Endodermal cell (in vitro differentiated cells): ENCODE data around the gene ZDHHC5. TPM values are rescaled to one million over a fixed set of nuclear protein-coding genes. Genes with fewer than 3 reads are reported as not detected.
"Not testable (repeated sequence)": the region's sequence is repeated elsewhere in the genome, so short reads cannot be mapped to it uniquely, and the experiment has no call there.

Source experiments
- DNase-seq: peaks from one replicate; pipeline ENCODE4 v3.0.0-alpha.2; 2017
- H3K27ac ChIP-seq: 2 replicates; pipeline ENCODE4 v1.5.1; 2013; ENCODE audit warnings: mild to moderate bottlenecking, low read depth, low read length, moderate library complexity
- H3K27me3 ChIP-seq: 2 replicates; pipeline ENCODE4 v1.6.1; 2013; ENCODE audit warnings: mild to moderate bottlenecking, low read length, moderate library complexity; ENCODE audit not compliant: insufficient read depth, control insufficient read depth, poor library complexity, severe bottlenecking
- H3K36me3 ChIP-seq: 2 replicates; pipeline ENCODE4 v1.7.0; 2013; ENCODE audit warnings: mild to moderate bottlenecking, low read length, moderate library complexity; ENCODE audit not compliant: control insufficient read depth, insufficient read depth
- H3K4me1 ChIP-seq: one replicate; pipeline ENCODE4 v1.7.0; 2013; ENCODE audit warnings: low read length; ENCODE audit not compliant: control insufficient read depth, insufficient read depth
- H3K4me3 ChIP-seq: 2 replicates; pipeline ENCODE4 v1.5.1; 2013; ENCODE audit warnings: mild to moderate bottlenecking, low read length, moderate library complexity
- H3K9ac ChIP-seq: 2 replicates; pipeline ENCODE4 v1.6.1; 2013; ENCODE audit warnings: mild to moderate bottlenecking, low read length, moderate library complexity; ENCODE audit not compliant: poor library complexity, severe bottlenecking; ENCODE audit errors: extremely low read depth
- H3K9me3 ChIP-seq: 2 replicates; pipeline ENCODE4 v1.6.1; 2013; ENCODE audit warnings: mild to moderate bottlenecking, low read length, moderate library complexity; ENCODE audit not compliant: control insufficient read depth
- H3K27ac Mint-ChIP-seq: 2 replicates; pipeline ENCODE4 v1.8.0; 2020; ENCODE audit warnings: mixed read lengths
- H3K27me3 Mint-ChIP-seq: 2 replicates; pipeline ENCODE4 v1.8.0; 2021; ENCODE audit warnings: mild to moderate bottlenecking, mixed read lengths; ENCODE audit not compliant: insufficient read depth
- H3K36me3 Mint-ChIP-seq: 2 replicates; pipeline ENCODE4 v1.8.0; 2020; ENCODE audit warnings: low read depth, mixed read lengths
- H3K4me1 Mint-ChIP-seq: 2 replicates; pipeline ENCODE4 v1.8.0; 2020; ENCODE audit warnings: mixed read lengths
- H3K4me3 Mint-ChIP-seq: 2 replicates; pipeline ENCODE4 v1.8.0; 2020; ENCODE audit warnings: mild to moderate bottlenecking, moderate library complexity, mixed read lengths
- H3K9me3 Mint-ChIP-seq: 2 replicates; pipeline ENCODE4 v1.8.0; 2020; ENCODE audit warnings: mild to moderate bottlenecking, mixed read lengths
- WGBS, 2 experiments: methylation state at CpG; one replicate each; pipeline versions ENCODE4 v1.1.5 to v1.1.7; 2013; ENCODE audit warnings: missing lambda C conversion rate in 2 of 2, mixed read lengths in 1 of 2; ENCODE audit not compliant: insufficient coverage in 1 of 2, insufficient read length in 1 of 2; 5-methylcytosine and 5-hydroxymethylcytosine counted together
- total RNA-seq, 2 donors: library from RNA; stranded (reverse); fragmentation: NEBNext Ultra II Directional in 1 of 2; extraction: Animal tissue kit (Norgen Biotek cat#: 25700) in 1 of 2; gene quantifications; 2 replicates in 1 of 2; 3 replicates in 1 of 2; pipeline ENCODE4 v1.2.1, GENCODE V29; 2021
- TF ChIP-seq, protein P1 (sequence below): fragments of 200-600 bp; sonication (generic); conservative IDR thresholded peaks from 2 replicates; pipeline ENCODE4 v1.5.0; 2021; ENCODE audit warnings: antibody characterized with exemption, mild to moderate bottlenecking

ZDHHC5 gene
- total RNA-seq, 2 donors from 2014 or later, result 70.7 to 77.1 TPM

DNA sequence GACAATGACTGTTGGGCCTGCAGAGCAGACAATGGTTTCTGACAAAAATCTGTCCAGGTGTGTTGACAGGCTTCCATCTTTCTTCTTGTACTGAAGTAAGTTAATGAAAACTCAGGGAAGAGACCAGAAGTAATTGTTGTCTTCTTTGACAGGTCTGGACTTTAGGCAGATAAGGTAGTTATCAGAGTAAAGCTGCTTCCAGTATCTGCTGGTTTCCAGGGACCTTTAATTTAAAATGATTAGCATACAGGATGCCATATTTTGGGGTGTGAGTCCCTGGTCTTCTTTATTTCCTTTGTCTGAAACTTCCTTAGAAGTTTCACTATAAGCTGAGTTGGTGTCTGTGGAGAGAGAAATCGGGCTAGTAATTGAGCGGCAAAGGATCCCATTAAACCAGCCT, 45.9 kb downstream of the ZDHHC5 start:
- TF ChIP-seq, protein P1, sequence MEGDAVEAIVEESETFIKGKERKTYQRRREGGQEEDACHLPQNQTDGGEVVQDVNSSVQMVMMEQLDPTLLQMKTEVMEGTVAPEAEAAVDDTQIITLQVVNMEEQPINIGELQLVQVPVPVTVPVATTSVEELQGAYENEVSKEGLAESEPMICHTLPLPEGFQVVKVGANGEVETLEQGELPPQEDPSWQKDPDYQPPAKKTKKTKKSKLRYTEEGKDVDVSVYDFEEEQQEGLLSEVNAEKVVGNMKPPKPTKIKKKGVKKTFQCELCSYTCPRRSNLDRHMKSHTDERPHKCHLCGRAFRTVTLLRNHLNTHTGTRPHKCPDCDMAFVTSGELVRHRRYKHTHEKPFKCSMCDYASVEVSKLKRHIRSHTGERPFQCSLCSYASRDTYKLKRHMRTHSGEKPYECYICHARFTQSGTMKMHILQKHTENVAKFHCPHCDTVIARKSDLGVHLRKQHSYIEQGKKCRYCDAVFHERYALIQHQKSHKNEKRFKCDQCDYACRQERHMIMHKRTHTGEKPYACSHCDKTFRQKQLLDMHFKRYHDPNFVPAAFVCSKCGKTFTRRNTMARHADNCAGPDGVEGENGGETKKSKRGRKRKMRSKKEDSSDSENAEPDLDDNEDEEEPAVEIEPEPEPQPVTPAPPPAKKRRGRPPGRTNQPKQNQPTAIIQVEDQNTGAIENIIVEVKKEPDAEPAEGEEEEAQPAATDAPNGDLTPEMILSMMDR, result no peak
- Histone ChIP-seq H3K4me1 (peaks cover 3% of the 10 kb centered on the region), H3K4me3 (peak overlapping the region; percentile 100), H3K27ac (no peak overlapping the region), H3K9ac (peak overlapping the region; percentile 91), H3K9me3 (peaks cover 16% of the 10 kb centered on the region), H3K36me3 (peaks cover 18% of the 10 kb centered on the region), H3K27me3 (no peaks in the 10 kb centered on the region)
- DNase-seq, result no peak
- peaks cover 24% of the 10 kb centered on the region for H3K9me3 Mint-ChIP-seq
- 100% methylated on average over 2 of the region's 2 CpGs for WGBS, 2 experiments
- H3K27ac Mint-ChIP-seq, result peak overlapping the region; percentile 99
- peak overlapping the region; percentile 98 for H3K4me3 Mint-ChIP-seq
- H3K27me3 Mint-ChIP-seq, result no peaks in the 10 kb centered on the region
- peaks cover 31% of the 10 kb centered on the region for H3K36me3 Mint-ChIP-seq
- peaks cover 16% of the 10 kb centered on the region for H3K4me1 Mint-ChIP-seq

- 96% methylated on average over 10 of the region's 34 CpGs; no CpG with 5 or more reads in 1 of the 2 experiments for WGBS, 2 experiments
- H3K27ac ChIP-seq, H3K9ac ChIP-seq, H3K27ac Mint-ChIP-seq, DNase-seq, H3K4me1 ChIP-seq, H3K4me3 Mint-ChIP-seq, H3K27me3 ChIP-seq, H3K4me3 ChIP-seq, H3K27me3 Mint-ChIP-seq: not testable (repeated sequence)
- H3K36me3 Mint-ChIP-seq, result peaks cover 42% of the 10 kb centered on the region
- H3K9me3 Mint-ChIP-seq, result peaks cover 24% of the 10 kb centered on the region
- H3K36me3 ChIP-seq, result peaks cover 33% of the 10 kb centered on the region
- H3K4me1 Mint-ChIP-seq, result peaks cover 12% of the 10 kb centered on the region
- peaks cover 16% of the 10 kb centered on the region for H3K9me3 ChIP-seq
Observed at GRCh38 chr11:57716726-57717125, 48.8 kb downstream of the ZDHHC5 start.

DNA sequence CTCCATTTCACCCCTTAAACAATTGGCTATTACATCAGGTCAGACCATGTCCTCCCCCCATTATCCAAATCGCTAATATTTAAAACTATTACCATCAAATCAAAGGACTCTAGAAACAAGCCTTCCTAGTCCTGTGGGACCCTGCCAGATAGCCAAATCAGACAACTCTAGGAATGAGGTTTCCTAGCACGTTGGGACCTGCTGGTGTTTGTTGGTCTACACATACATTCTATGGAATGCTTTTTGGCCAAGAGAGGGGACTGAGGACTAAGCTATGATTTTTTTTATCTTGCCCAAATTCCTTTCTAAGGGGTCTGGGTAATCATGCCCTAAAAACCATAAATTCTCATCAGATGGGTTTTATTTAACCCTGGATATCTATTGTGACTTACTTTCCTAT, 59.3 kb downstream of the ZDHHC5 start:
- Histone ChIP-seq H3K9me3 (no peaks in the 10 kb centered on the region), H3K9ac (no peak overlapping the region), H3K4me1 (no peaks in the 10 kb centered on the region), H3K27ac (no peak overlapping the region), H3K36me3 (peaks cover 22% of the 10 kb centered on the region), H3K27me3 (no peaks in the 10 kb centered on the region), H3K4me3 (no peak overlapping the region)
- 95% methylated on average over 2 of the region's 2 CpGs; no CpG with 5 or more reads in 1 of the 2 experiments for WGBS, 2 experiments
- no peaks in the 10 kb centered on the region for H3K27me3 Mint-ChIP-seq
- TF ChIP-seq, protein P1, result no peak
- no peak for DNase-seq
- no peak overlapping the region for H3K4me3 Mint-ChIP-seq
- H3K36me3 Mint-ChIP-seq, result peaks cover 12% of the 10 kb centered on the region
- peaks cover 19% of the 10 kb centered on the region for H3K4me1 Mint-ChIP-seq
- H3K27ac Mint-ChIP-seq, result no peak overlapping the region
- H3K9me3 Mint-ChIP-seq, result no peaks in the 10 kb centered on the region

- no peaks in the 10 kb centered on the region for H3K4me1 ChIP-seq
- no peaks in the 10 kb centered on the region for H3K9me3 ChIP-seq
- H3K27me3 ChIP-seq, result no peaks in the 10 kb centered on the region
- Mint-ChIP-seq H3K36me3 (peaks cover 12% of the 10 kb centered on the region), H3K27ac (peak overlapping the region; percentile 77), H3K4me1 (peaks cover 19% of the 10 kb centered on the region), H3K27me3 (no peaks in the 10 kb centered on the region), H3K9me3 (no peaks in the 10 kb centered on the region), H3K4me3 (no peak overlapping the region)
- peaks cover 19% of the 10 kb centered on the region for H3K36me3 ChIP-seq
- H3K9ac ChIP-seq, result no peak overlapping the region
- WGBS, 2 experiments, result 78 to 83% methylated on average over 3 to 7 of the region's 7 CpGs
- no peak for DNase-seq
- TF ChIP-seq, protein P1, result no peak
- no peak overlapping the region for H3K27ac ChIP-seq
- H3K4me3 ChIP-seq, result no peak overlapping the region
Observed at GRCh38 chr11:57728829-57729228, 60.9 kb downstream of the ZDHHC5 start.
